Measurements from ENCODE around the gene USP2. TPM values are rescaled to one million over a fixed set of nuclear protein-coding genes. Genes with fewer than 3 reads are reported as not detected.

USP2 gene
- total and polyA plus RNA-seq, 2 of the 4 experiments (the other 2 are of a cell fraction), result 0.18 to 0.79 TPM

DNA sequence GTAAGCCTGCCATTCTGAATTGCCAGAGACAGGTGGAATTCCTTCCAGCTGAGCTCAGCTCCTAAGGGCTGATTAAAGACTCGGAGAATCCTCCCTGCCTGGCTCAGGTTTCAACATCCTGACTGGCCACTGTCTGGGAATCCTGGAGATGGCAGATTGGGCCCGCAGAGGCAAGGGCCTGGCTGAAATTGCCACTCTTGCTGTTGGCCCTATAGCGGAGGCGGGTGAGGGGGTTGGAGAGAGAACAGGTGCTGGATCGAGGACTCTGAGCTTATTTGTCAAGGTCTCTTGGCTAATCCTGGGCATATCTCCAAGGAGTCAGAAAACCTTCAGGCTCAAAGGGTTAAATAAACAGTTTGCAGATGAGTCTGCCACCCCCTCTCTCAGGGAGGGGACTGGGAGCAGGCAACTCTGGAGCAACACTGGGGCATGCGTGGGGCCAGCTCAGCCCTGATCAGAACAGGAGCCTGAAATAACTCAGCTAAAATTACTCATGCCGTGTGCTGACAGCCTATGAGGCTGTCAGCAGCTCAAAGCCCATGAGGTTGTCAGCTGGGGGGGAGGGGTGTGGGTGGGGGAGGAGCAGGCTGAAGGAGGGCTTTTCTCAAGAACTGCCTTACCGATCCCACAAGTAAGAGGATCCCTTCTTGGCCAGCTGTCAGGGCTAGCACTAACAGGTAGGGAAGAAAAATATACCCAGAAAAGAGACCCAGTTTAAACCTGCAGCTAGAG lies 20.3 kb downstream of the USP2 start:
- DNase-seq (peak; percentile 87), ATAC-seq (ENCODE audit: low read depth) (peak; percentile 79)
- intact Hi-C loops (cut with micrococcal nuclease), result loop anchor here (1.0 to 10.0 kb wide), 2 partner anchors 23 to 364 kb away; partner anchors contain the start of gene NECTIN1
- Histone ChIP-seq H3K4me1 (ENCODE audit: control insufficient read depth, insufficient read depth, low read length) (peaks cover 24% of the 10 kb centered on the region), H3K56ac (ENCODE audit: extremely low read depth, insufficient read depth, low read length) (no peak overlapping the region), H2BK120ac (ENCODE audit: low read depth, low read length) (peak overlapping the region; percentile 31; the same call in 1 of the 2 replicates), H4K91ac (ENCODE audit: insufficient read depth, low read depth, low read length) (no peak overlapping the region), H3K18ac (ENCODE audit: low read depth, low read length) (no peak overlapping the region), H3K4ac (ENCODE audit: low read depth, low read length) (peak overlapping the region; percentile 36; the same call in 1 of the 2 replicates), H3K79me1 (ENCODE audit: low read depth in 1 of 2, low read length in 2 of 2) (peaks cover 0 to 9% of the 10 kb centered on the region in 2 experiments; a peak in 1 of 4 replicates), H3K9me1 (ENCODE audit: insufficient read depth, low read length) (peaks cover 31% of the 10 kb centered on the region), H3K27ac (ENCODE audit: insufficient read depth, low read length) (no peak overlapping the region), H4K8ac (ENCODE audit: low read depth in 2 of 2, low read length in 2 of 2) (no peak overlapping the region), H3K23ac (ENCODE audit: low read depth, low read length) (no peak overlapping the region), H2BK20ac (ENCODE audit: low read depth, low read length) (peak overlapping the region; percentile 44; the same call in 1 of the 2 replicates), H2AFZ (replicated peaks; ENCODE audit: low read length, poor library complexity) (peak overlapping the region; percentile 15), H3K4me2 (ENCODE audit: low read depth, low read length) (peak overlapping the region; percentile 60; the same call in 1 of the 2 replicates), H2BK15ac (ENCODE audit: low read depth, low read length) (no peak overlapping the region), H2BK5ac (ENCODE audit: low read depth, low read length, poor library complexity, severe bottlenecking) (peak overlapping the region; percentile 5), H4K20me1 (ENCODE audit: insufficient read depth, low read length) (peaks cover 12% of the 10 kb centered on the region), H3K14ac (replicated peaks; ENCODE audit: low read depth, low read length) (no peak overlapping the region), H3K9ac (ENCODE audit: low read depth, low read length) (no peak overlapping the region), H3K9me3 (ENCODE audit: control insufficient read depth, insufficient read depth, low read length) (no peaks in the 10 kb centered on the region), H2AK5ac (ENCODE audit: low read depth, low read length) (no peak overlapping the region), H4K5ac (ENCODE audit: low read depth, low read length) (no peak overlapping the region), H2AK9ac (replicated peaks; ENCODE audit: low read depth, low read length, poor library complexity) (peak overlapping the region; percentile 5), H3K27me3 (ENCODE audit: control insufficient read depth, insufficient read depth, low read length) (no peaks in the 10 kb centered on the region), H3K4me3 (ENCODE audit: insufficient read depth, low read depth, low read length) (no peak overlapping the region), H3K36me3 (ENCODE audit: control insufficient read depth, insufficient read depth, low read length) (no peaks in the 10 kb centered on the region)
- WGBS, 2 experiments (ENCODE audit: extremely low coverage in 2 of 2, insufficient read length in 1 of 2), result 0% methylated on average over 1 of the region's 8 CpGs; no CpG with 5 or more reads in 1 of the 2 experiments
- ChIA-PET POLR2A (ENCODE audit: unreplicated experiment) (interaction anchor here (1.0 kb wide), 1 partner anchor 23 kb away, joined by 6 read pairs; no protein-coding TSS in a partner anchor), CTCF (interaction anchor here (0.8 to 1.4 kb wide), 3 partner anchors 13 to 113 kb away, joined by 3 to 11 read pairs (median 3); no protein-coding TSS in a partner anchor)
- BruUV-seq (replicated peaks), result no TSS peak
- in situ Hi-C loops (cut with MboI; ENCODE audit: low sequenced_read_pairs), result loop anchor here (25.0 kb wide), 1 partner anchor 751 kb away; no protein-coding TSS in a partner anchor
- dilution Hi-C loops (cut with HindIII; ENCODE audit: low sequenced_read_pairs, unreplicated experiment), result no loop called here
- TF ChIP-seq SMC3 (IDR thresholded peaks at IDR 0.05; ENCODE audit: low read depth, low read length) (no peak; the same call in 1 of the 2 replicates), RCOR1 (IDR thresholded peaks at IDR 0.05; ENCODE audit: insufficient replicate concordance, low read length) (peak; percentile 90), RFX5 (IDR thresholded peaks at IDR 0.05; ENCODE audit: low read depth, low read length) (no peak), RAD21 (IDR thresholded peaks at IDR 0.05; ENCODE audit: low read length) (no peak), NFE2L2 (IDR thresholded peaks at IDR 0.05; ENCODE audit: low read depth, low read length) (no peak), CHD1 (IDR thresholded peaks at IDR 0.05; ENCODE audit: low read depth, low read length) (no peak), MXI1 (IDR thresholded peaks at IDR 0.05; ENCODE audit: borderline replicate concordance, low read depth, low read length) (no peak), MAZ (IDR thresholded peaks at IDR 0.05; ENCODE audit: borderline replicate concordance, low read depth, low read length) (peak; percentile 92), MAFK (IDR thresholded peaks at IDR 0.05; ENCODE audit: low read depth, low read length) (no peak), FOS (IDR thresholded peaks at IDR 0.05; ENCODE audit: low read depth, low read length) (peak; percentile 37), POLR2A (IDR thresholded peaks at IDR 0.05; ENCODE audit: low read depth, low read length) (no peak)
- TF ChIP-seq, protein P1, sequence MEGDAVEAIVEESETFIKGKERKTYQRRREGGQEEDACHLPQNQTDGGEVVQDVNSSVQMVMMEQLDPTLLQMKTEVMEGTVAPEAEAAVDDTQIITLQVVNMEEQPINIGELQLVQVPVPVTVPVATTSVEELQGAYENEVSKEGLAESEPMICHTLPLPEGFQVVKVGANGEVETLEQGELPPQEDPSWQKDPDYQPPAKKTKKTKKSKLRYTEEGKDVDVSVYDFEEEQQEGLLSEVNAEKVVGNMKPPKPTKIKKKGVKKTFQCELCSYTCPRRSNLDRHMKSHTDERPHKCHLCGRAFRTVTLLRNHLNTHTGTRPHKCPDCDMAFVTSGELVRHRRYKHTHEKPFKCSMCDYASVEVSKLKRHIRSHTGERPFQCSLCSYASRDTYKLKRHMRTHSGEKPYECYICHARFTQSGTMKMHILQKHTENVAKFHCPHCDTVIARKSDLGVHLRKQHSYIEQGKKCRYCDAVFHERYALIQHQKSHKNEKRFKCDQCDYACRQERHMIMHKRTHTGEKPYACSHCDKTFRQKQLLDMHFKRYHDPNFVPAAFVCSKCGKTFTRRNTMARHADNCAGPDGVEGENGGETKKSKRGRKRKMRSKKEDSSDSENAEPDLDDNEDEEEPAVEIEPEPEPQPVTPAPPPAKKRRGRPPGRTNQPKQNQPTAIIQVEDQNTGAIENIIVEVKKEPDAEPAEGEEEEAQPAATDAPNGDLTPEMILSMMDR (conservative IDR thresholded peaks at IDR 0.05; ENCODE audit: low read depth, low read length), result no peak
- TF ChIP-seq, protein P2, sequence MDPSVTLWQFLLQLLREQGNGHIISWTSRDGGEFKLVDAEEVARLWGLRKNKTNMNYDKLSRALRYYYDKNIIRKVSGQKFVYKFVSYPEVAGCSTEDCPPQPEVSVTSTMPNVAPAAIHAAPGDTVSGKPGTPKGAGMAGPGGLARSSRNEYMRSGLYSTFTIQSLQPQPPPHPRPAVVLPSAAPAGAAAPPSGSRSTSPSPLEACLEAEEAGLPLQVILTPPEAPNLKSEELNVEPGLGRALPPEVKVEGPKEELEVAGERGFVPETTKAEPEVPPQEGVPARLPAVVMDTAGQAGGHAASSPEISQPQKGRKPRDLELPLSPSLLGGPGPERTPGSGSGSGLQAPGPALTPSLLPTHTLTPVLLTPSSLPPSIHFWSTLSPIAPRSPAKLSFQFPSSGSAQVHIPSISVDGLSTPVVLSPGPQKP (IDR thresholded peaks at IDR 0.05; ENCODE audit: borderline replicate concordance, low read depth, low read length), result no peak
- TF ChIP-seq, protein P3, sequence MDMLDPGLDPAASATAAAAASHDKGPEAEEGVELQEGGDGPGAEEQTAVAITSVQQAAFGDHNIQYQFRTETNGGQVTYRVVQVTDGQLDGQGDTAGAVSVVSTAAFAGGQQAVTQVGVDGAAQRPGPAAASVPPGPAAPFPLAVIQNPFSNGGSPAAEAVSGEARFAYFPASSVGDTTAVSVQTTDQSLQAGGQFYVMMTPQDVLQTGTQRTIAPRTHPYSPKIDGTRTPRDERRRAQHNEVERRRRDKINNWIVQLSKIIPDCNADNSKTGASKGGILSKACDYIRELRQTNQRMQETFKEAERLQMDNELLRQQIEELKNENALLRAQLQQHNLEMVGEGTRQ (IDR thresholded peaks at IDR 0.05; ENCODE audit: low read depth, low read length), result no peak

Measured in IMR-90 (cell line).